HG03460 (cell line): ENCODE measurements around the gene AK9.
"Not testable (repeated sequence)": the region's sequence is repeated elsewhere in the genome, so short reads cannot be mapped to it uniquely, and the experiment has no call there.

Experiments used
- ATAC-seq: cut with Tn5 transposase; IDR thresholded peaks from one replicate; pipeline ENCODE4 v1.9.1; 2021; ENCODE audit not compliant: unreplicated experiment

Gene AK9

GRCh38 chr6:109690737-109691621, at the start of gene AK9, which contains the start of gene FIG4:
Gene AK9 (minus strand): TSS chr6:109691202. CDS start chr6:109675745, 15,457 bp downstream.
Gene FIG4 (plus strand): TSS chr6:109691296. CDS start chr6:109691436, 140 bp downstream.
- ATAC-seq = peak; percentile 96

- no peak for ATAC-seq
These were observed 49.8 kb upstream of the AK9 start for GRCh38 chr6:109740787-109741186.

GRCh38 chr6:109739686-109740085, 48.7 kb upstream of the AK9 start:
- no peak for ATAC-seq

GRCh38 chr6:109738667-109739066, 47.7 kb upstream of the AK9 start:
- no peak for ATAC-seq

- ATAC-seq = no peak
These were observed 47.3 kb upstream of the AK9 start for GRCh38 chr6:109738255-109738654.

GRCh38 chr6:109736273-109737025, 45.4 kb upstream of the AK9 start:
- ATAC-seq = no peak

- ATAC-seq = not testable (repeated sequence)
These were observed 34.2 kb upstream of the AK9 start for GRCh38 chr6:109725250-109725649.

- ATAC-seq = no peak
These were observed 31.7 kb upstream of the AK9 start for GRCh38 chr6:109722564-109723254.

- no peak for ATAC-seq
These were observed 31.0 kb upstream of the AK9 start for GRCh38 chr6:109722011-109722410.

- no peak for ATAC-seq
These were observed 29.3 kb upstream of the AK9 start for GRCh38 chr6:109720311-109720710.

- ATAC-seq = no peak
These were observed 28.0 kb upstream of the AK9 start for GRCh38 chr6:109718991-109719390.

GRCh38 chr6:109717971-109718370, 27.0 kb upstream of the AK9 start:
- no peak for ATAC-seq

- no peak for ATAC-seq
These were observed 24.6 kb upstream of the AK9 start for GRCh38 chr6:109715616-109716015.

GRCh38 chr6:109714611-109715010, 23.6 kb upstream of the AK9 start:
- ATAC-seq = no peak

GRCh38 chr6:109714166-109714565, 23.2 kb upstream of the AK9 start:
- ATAC-seq = no peak

- ATAC-seq = no peak
These were observed 22.1 kb upstream of the AK9 start for GRCh38 chr6:109713097-109713496.

- ATAC-seq = not testable (repeated sequence)
These were observed 17.1 kb upstream of the AK9 start for GRCh38 chr6:109708099-109708498.

GRCh38 chr6:109706513-109706912, 15.5 kb upstream of the AK9 start:
- no peak for ATAC-seq

- peak; percentile 96 for ATAC-seq
These were observed 14.3 kb upstream of the AK9 start for GRCh38 chr6:109705258-109705657.

- ATAC-seq = no peak
These were observed 11.8 kb upstream of the AK9 start for GRCh38 chr6:109702791-109703190.

- no peak for ATAC-seq
These were observed 10.8 kb upstream of the AK9 start for GRCh38 chr6:109701774-109702173.
